Fibroblast of the conjunctiva (primary cell): Measurements from ENCODE around the gene LILRB1.
"Not testable (repeated sequence)": the region's sequence is repeated elsewhere in the genome, so short reads cannot be mapped to it uniquely, and the experiment has no call there.

ENCODE experiments used
- DNase-seq: peaks from one replicate; pipeline ENCODE4 v3.0.0-alpha.2; 2010; ENCODE audit warnings: low read depth

LILRB1 gene

DNA sequence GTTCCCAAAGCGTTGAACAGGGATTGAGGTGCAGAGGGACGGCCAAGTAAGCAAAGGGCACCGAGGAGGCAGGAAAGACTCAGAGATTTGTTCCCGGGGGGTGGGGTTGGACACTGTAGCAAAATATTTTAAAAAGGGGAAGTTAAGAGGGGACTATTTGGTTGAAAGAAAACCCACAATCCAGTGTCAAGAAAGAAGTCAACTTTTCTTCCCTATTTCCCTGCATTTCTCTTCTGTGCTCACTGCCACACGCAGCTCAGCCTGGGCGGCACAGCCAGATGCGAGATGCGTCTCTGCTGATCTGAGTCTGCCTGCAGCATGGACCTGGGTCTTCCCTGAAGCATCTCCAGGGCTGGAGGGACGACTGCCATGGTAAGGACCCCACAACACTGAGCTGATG is at the start of gene LILRB1:
Gene LILRB1, plus strand, starts transcription at position 223 of the 400 bp plus-strand sequence. CDS start 590 bp downstream, outside the sequence.
- DNase-seq: not testable (repeated sequence)

DNA sequence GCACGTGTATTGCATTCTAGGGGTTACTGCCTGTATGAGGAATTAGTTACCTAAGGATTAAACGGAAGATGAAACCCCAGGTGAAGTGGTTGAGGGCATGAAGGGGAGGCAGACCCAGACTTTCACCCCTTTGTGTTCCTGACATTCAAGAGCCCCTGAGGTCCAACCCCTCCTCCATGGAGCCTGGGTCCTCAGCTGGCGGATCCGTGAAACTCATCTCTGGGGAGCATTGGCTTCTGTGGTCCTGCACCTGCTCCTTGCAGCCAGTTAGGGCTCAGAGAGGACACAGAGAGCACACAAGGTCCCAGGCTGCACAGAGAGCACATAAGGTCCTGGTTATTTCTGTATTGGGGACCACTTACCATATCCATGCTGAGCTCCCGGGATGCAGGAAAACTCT is 43.9 kb upstream of the LILRB1 start:
- DNase-seq: no peak

DNA sequence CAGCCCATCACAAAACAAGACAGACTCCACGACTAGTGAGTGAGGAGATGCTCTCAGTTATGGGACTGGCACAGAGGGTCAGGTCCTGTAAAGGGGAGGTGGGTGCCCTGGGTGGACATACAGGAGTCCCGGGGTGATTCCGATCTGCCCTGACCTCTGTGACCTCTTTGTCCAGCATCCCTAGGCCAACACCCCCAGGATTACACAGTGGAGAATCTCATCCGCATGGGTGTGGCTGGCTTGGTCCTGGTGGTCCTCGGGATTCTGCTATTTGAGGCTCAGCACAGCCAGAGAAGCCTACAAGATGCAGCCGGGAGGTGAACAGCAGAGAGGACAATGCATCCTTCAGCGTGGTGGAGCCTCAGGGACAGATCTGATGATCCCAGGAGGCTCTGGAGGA is 43.3 kb upstream of the LILRB1 start:
- no peak for DNase-seq

DNA sequence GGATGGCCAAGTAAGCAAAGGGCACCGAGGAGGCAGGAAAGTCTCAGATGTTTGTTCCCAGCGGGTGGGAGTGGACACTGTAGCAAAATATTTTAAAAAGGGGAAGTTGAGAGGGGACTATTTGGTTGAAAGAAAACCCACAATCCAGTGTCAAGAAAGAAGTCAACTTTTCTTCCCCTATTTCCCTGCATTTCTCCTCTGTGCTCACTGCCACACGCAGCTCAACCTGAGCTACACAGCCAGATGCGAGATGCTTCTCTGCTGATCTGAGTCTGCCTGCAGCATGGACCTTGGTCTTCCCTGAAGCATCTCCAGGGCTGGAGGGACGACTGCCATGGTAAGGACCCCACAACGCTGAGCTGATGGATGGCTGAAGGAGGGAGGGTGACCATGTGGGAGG is 36.8 kb upstream of the LILRB1 start, which contains the start of gene LILRA1:
Gene LILRA1, plus strand, starts transcription at position 188 of the 400 bp plus-strand sequence. CDS start 613 bp downstream, outside the sequence.
- DNase-seq: not testable (repeated sequence)

DNA sequence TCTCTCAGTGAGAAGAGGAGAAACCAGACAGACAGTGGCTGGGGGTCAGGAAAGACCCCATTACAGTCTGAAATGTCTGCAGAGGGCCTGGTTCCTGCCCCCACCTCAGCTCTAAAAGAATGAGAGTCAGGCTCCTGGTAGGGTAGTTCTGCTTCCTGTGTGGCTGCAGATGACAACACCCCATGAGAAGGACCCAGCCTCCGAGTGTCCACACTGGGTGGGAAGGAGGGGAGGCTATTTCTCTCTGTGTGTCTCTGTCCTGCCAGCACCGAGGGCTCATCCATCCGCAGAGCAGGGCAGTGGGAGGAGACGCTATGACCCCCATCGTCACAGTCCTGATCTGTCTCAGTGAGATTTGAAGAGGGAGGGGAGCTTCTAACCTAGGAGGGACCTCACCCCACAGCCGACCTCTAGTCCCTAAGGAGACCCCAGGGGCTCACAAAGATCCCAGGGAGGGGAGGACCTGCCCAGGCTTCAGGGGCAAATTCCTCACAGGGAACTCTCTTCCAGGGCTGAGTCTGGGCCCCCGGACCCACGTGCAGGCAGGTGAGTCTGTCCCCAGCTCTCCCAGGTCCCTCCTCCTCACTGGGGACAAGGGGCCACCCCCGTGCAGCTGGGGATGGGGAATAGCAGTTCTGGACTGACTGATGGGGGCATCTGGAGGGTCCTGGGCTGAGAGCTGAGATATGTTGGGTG is 36.2 kb upstream of the LILRB1 start:
- not testable (repeated sequence) for DNase-seq

DNA sequence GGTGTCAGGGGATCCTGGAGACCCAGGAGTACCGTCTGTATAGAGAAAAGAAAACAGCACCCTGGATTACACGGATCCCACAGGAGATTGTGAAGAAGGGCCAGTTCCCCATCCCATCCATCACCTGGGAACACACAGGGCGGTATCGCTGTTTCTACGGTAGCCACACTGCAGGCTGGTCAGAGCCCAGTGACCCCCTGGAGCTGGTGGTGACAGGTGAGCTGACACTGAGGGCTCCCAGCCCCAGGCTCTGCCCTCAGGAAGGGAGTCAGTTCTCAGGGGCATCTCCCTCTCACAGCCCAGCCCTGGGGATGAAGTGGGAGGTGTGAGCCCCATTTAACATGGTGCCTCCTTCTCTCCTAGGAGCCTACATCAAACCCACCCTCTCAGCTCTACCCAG is 35.5 kb upstream of the LILRB1 start:
- no peak for DNase-seq

DNA sequence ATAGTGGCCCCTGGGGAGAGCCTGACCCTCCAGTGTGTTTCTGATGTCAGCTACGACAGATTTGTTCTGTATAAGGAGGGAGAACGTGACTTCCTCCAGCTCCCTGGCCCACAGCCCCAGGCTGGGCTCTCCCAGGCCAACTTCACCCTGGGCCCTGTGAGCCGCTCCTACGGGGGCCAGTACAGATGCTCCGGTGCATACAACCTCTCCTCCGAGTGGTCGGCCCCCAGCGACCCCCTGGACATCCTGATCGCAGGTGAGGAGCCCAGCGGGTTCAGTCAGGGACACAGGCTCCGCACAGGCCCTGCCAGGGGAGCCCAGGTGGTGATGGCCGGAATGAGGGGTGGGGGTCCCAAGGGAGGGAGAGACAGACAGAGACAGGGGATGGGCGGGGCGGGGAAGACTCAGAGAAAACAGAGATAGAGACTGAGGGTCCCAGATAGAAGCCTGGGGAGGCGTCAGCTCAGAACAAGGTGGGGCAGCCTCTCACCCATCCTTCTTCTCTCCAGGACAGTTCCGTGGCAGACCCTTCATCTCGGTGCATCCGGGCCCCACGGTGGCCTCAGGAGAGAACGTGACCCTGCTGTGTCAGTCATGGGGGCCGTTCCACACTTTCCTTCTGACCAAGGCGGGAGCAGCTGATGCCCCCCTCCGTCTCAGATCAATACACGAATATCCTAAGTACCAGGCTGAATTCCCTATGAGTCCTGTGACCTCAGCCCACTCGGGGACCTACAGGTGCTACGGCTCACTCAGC is 34.4 kb upstream of the LILRB1 start:
- DNase-seq: not testable (repeated sequence)

DNA sequence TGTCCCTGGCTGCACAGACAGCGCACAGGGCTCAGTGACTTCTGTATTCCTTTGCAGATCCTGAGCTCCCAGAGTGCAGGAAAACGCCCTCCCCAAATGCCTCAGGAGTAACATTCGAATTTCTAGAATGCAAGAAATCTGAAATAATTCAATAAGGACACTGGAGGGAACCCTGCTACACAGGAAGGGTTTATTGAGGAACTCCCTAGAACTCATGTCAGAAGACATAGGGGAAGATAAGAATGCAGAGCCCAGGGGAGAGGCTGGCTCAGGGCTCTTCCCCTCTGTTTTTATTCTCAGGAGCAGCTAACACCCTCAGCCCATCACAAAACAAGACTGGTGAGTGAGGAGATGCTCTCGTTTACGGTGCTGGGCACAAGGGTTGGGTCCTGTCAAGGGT is 30.1 kb upstream of the LILRB1 start:
- DNase-seq: no peak

DNA sequence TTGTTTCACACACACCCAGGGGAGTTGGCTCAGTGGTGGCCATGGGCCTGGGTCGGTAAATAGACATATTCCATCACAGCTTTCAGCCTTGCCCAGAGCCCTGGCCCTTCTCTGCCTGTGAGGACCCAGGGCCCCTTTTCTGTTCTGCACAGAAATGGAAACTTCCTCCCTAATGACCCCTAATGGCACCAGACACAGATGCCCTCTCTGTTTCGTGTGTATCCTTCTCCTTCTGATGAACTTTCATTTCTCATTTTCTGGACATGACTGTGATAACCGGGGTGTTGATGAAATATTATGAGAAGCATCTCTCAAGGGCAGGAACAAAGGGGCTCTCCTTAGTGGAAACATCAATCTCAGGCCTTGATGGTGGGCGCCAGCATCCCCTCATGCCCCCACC is 24.1 kb upstream of the LILRB1 start:
- DNase-seq: no peak

DNA sequence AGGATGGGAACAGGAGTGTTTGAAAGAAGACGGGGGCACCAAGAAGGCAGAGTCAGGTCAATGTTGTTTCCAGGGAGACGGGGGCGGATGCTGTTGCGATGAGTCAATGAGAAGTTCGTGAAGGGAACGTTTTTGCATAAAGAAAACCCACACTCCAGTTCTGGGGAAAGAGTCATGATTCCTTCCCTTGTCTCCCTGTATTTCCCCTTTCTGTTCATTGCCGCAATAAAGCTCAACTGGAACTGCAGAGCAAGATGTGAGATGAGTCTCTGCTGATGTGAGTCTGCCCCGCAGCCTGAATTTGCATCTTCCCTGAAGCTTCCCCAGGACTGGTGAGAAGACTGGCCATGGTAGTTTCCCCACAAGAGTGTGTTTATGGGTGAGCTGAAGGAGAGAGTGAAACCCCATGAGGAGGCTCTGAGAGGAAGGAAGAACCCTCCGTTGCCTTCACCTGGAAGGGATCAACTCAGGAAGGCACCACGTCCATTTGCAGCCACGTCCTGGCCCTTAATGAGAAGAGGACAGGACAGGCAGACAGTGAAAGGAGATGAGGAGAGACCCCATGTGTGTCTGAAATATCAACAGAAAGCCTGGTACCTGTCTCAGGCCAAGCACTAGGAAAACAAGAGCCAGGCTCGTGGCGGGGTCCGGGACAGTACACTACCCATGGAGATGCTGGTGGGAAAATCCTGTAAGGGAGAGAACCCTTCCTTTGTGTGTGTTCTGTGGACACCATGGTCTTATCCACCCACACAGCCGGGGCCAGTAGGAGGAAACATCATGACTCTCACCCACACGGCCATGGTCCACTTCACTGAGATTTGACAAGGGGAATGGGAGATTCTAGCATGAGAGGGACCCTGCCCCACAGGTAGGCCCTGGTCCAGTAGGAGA is 23.1 kb upstream of the LILRB1 start:
- no peak for DNase-seq

DNA sequence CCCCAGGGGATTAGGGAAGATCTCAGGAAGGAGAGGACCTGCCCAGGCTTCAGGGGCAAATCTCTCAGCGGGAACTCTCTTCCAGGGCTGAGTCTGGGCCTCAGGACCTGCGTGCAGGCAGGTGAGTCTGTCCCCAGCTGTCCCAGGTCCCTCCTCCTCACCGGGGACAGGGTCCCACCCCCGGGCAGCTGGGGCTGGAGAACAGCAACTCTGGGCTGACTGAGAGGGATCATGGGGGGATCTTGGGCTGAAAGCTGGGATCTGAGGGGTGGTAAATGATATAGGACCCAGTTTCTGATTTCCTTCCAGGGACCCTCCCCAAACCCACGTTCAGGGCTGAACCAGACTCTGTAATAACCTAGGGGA is 22.5 kb upstream of the LILRB1 start:
- no peak for DNase-seq

DNA sequence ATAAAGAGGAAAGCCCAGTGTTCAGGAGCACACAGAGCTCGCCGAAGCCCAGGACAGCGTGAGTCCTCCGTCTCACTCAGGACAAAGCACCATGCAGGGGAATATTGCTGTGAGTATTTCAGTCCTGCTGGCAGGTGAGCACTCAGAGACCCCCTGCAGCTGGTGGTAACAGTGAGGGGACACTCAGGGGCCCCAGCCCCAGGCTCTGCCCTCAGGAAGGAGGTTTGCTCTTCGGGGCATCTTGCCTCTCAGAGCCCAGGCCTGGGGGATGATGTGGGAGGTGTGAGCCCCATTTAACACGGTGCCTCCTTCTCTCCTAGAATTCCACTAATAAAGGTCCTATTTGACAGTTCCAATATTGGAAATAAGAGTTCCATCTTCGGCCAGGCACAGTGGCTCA is 22.1 kb upstream of the LILRB1 start:
- DNase-seq: no peak

DNA sequence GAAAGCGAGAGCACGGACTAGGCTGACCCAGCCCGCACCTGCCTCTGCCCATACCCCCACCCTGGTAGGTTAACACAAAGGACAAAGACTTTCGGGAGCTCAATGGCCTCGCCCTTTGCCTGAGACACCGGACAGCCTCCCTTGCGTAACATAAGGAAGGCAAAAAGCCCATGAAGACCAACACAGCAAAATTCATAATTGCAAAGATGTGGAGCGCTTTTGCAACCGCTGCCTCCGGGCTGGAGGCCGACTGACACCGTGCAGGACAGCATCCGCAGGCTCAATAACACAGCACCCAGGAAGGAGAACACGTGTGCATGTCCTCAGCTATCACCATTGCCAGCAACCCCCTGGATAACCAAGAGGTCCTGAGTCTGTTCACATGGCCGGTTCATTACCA is 21.5 kb upstream of the LILRB1 start:
- no peak for DNase-seq

DNA sequence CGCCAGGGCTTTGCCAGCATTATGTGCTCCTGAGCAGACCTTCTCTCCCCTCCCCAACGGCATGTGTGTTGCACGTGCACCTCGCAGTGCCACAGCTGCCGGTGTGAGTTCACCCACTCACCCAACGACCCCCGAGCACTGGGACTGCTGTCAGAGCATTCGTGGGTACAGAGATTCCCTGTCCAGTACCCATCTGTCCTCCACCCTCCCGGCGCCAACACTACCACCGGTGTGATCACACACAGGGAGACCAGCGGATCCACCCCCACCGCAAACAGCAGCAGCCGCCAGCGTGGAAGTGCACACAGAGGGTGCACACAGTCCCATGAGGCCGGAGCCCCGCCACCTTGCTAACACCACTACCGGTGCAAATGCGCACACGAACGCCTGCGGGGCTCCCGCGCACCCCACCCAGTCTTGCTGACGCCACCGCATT is 20.9 kb upstream of the LILRB1 start:
- DNase-seq: no peak

DNA sequence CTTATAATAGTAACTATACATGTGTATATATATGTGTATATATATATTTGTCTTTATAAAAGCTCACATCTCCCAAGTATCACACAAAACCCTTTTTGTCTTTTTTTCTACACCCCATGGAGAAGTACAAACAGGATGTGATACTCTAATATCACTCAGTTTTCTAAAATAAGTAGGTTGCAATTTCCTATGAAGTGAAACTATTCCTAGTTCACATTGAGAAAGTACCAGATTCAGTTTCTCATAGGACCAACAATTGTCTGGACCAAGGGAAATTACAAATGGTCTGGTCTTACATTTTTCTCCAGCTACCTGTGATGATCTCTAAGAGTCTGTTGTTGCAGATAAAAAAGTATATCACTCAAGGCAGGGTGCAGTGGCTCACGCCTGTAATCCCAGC is 17.9 kb upstream of the LILRB1 start:
- no peak for DNase-seq

DNA sequence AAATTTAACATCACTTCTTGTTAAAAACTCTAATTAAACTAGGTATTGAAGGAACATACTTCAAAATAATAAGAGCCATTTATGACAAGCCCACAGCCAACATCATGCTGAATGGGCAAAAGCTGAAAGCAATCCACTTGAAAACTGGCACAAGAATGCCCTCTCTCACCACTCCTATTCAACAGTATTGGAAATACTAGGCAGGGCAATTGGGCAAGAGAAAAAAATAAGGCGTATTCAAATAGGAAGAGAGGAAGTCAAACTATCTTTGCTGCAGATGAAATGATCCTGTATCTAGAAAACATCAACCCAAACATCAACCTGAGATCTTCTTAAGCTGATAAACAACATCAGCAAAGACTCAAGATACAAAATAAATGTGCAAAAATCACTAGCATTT is 15.6 kb upstream of the LILRB1 start:
- no peak for DNase-seq

DNA sequence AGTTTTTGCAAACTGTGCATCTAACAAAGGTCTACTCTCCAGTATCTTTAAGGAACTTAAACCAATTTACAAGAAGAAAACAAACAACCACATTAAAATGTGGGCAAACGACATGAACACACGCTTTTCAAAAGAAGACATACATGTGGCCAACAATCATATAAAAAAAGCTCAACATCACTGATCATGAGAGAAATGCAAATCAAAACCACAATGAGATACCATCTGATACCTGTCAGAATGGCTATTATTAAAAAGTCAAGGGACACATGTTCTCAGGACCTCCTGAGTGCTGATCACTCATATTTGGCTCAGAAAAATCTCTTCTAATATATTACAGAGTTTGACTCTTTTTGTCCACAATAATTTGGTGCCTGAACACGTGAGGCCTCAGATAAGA is 14.2 kb upstream of the LILRB1 start:
- DNase-seq: no peak

DNA sequence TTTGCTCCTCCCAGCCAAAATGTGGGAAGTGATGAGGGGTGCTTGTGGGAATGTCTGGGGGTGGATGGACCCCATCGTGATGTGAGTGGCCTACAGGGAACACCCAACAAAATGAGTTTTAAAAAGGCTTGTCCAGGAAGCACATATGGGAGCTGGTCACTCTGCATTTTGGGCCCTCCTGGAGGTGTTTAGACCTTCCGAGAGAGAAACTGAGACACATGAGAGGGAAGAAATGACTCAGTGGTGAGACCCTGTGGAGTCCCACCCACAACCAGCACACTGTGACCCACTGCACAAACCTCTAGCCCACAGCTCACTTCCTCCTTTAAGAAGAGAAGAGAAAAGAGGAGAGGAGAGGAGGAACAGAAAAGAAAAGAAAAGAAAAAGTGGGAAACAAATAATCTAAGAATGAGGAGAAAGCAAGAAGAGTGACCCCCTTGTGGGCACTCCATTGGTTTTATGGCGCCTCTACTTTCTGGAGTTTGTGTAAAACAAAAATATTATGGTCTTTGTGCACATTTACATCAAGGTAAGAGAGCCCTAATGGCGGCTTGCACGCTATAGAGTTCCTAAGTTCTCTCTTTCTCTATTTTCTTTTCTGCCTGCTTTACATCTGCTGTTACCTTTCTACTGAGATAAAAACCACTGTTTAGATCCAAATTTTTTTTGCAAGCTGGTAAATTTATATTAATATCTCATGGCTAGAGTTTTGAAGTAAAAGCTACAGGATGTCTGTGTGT is 13.3 kb upstream of the LILRB1 start:
- no peak for DNase-seq

DNA sequence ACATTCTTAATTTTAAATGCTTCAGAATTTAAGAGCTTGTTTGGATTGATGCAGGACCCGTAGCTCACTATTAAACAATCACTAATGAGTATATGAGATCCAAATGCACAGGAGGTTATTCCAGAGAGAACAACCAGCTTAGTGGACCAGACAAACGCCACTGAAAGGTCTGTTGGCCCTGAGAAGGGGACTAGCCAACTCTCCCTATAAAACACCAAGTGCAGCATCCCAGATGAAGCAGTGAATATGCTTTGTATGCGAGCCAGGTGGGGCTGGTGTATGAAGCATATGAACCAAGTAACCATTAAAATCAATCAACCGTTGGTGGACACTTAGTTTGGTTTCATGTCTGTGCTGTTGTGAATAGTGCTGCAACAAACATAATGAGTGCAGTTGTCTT is 9.8 kb upstream of the LILRB1 start:
- DNase-seq: no peak

DNA sequence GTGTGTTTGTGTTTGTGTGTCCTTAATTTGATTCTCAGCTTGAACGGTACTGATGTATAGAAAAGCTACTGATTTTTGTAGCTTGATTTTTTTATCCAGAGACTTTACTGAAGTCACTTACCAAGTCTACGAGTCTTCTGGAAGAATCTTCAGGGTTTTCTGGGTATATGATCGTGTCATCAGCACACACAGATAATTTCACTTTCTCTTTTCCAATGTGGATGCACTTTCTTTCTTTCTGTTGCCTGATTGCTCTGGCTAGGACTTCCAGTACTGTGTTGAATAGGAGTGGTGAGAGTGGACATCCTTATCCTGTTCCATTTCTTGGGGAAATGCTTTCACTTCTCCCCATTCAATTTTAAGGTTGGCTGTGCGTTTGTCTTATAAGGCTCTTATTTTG is 7.9 kb upstream of the LILRB1 start:
- no peak for DNase-seq

DNA sequence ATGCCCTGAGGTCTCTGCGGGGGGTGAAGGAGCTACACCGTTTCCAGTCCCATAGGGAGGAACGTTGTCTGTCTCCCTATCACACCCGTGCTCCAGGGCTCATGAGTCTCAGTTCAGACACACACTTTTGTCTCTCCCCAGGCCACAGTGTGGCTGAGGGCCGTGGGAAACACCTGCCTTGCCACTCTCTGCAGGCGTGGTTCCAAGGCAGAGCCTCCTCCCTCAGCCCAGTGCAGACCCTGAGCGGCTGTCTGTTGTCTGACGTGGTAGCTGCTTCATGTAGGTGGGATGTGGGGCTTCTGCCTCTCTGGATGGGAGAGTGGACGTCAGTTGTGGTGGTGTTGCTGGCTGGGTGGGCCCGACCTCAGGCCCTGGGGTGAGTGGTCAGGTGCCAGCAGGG is 6.0 kb upstream of the LILRB1 start:
- not testable (repeated sequence) for DNase-seq
